Measurements from ENCODE around the gene ASPRV1. TPM values are rescaled to one million over a fixed set of nuclear protein-coding genes. Genes with fewer than 3 reads are reported as not detected.

ASPRV1 gene
- total RNA-seq, 2 donors from 2014 or later: 2.6 to 10.3 TPM

- Histone ChIP-seq H3K4me1 (replicated peaks) (no peaks in the 10 kb centered on the region), H3K9me3 (no peaks in the 10 kb centered on the region), H3K36me3 (peaks cover 0 to 3% of the 10 kb centered on the region in 2 donors), H3K4me3 (no peak overlapping the region), H3K27me3 (replicated peaks; ENCODE audit: insufficient read depth) (no peaks in the 10 kb centered on the region), H3K27ac (no peak overlapping the region)
- TF ChIP-seq POLR2AphosphoS5 (IDR thresholded peaks at IDR 0.05) (no peak), CTCF (IDR thresholded peaks at IDR 0.05) (no peak), POLR2A (IDR thresholded peaks at IDR 0.05) (no peak)
- DNase-seq (ENCODE audit: low spot score): no peak
- intact Hi-C loops (cut with DNase I): no loop called here
- WGBS: 64% methylated on average over 4 of the region's 4 CpGs
These were observed 27.4 kb downstream of the ASPRV1 start for GRCh38 chr2:69933839-69934613.

GRCh38 chr2:69933254-69933828, 28.1 kb downstream of the ASPRV1 start:
- Histone ChIP-seq H3K27me3 (replicated peaks; ENCODE audit: insufficient read depth) (no peaks in the 10 kb centered on the region), H3K9me3 (no peaks in the 10 kb centered on the region), H3K4me1 (replicated peaks) (no peaks in the 10 kb centered on the region), H3K27ac (no peak overlapping the region), H3K36me3 (peaks cover 0 to 3% of the 10 kb centered on the region in 2 donors), H3K4me3 (no peak overlapping the region)
- TF ChIP-seq POLR2AphosphoS5 (IDR thresholded peaks at IDR 0.05): no peak
- TF ChIP-seq CTCF (IDR thresholded peaks at IDR 0.05): no peak
- no peak for TF ChIP-seq POLR2A (IDR thresholded peaks at IDR 0.05)
- no peak for DNase-seq (ENCODE audit: low spot score)
- intact Hi-C loops (cut with DNase I): no loop called here

- no peaks in the 10 kb centered on the region for H3K9me3 ChIP-seq
- H3K27me3 ChIP-seq (replicated peaks; ENCODE audit: insufficient read depth): no peaks in the 10 kb centered on the region
- no peaks in the 10 kb centered on the region for H3K4me1 ChIP-seq (replicated peaks)
- intact Hi-C loops (cut with DNase I): no loop called here
- WGBS: 59% methylated on average over 1 of the region's 1 CpG
- H3K36me3 ChIP-seq: peaks cover 0 to 3% of the 10 kb centered on the region in 2 donors
- no peak overlapping the region for H3K27ac ChIP-seq
- H3K4me3 ChIP-seq: no peak overlapping the region
- TF ChIP-seq POLR2AphosphoS5 (IDR thresholded peaks at IDR 0.05) (no peak), POLR2A (IDR thresholded peaks at IDR 0.05) (no peak), CTCF (IDR thresholded peaks at IDR 0.05) (no peak)
- DNase-seq (ENCODE audit: low spot score): no peak
These were observed 28.9 kb downstream of the ASPRV1 start for GRCh38 chr2:69932596-69932922.

GRCh38 chr2:69931832-69932595, 29.4 kb downstream of the ASPRV1 start:
- Histone ChIP-seq H3K4me1 (replicated peaks) (no peaks in the 10 kb centered on the region), H3K4me3 (no peak overlapping the region), H3K27ac (no peak overlapping the region), H3K27me3 (replicated peaks; ENCODE audit: insufficient read depth) (no peaks in the 10 kb centered on the region), H3K36me3 (peaks cover 0 to 3% of the 10 kb centered on the region in 2 donors), H3K9me3 (no peaks in the 10 kb centered on the region)
- TF ChIP-seq POLR2AphosphoS5 (IDR thresholded peaks at IDR 0.05): no peak
- TF ChIP-seq CTCF (IDR thresholded peaks at IDR 0.05): no peak
- no peak for TF ChIP-seq POLR2A (IDR thresholded peaks at IDR 0.05)
- no peak for DNase-seq (ENCODE audit: low spot score)
- 77% methylated on average over 7 of the region's 7 CpGs for WGBS
- intact Hi-C loops (cut with DNase I): no loop called here
